Neural crest cell (in vitro differentiated cells): ENCODE measurements around the gene UNK. TPM values are rescaled to one million over a fixed set of nuclear protein-coding genes. Genes with fewer than 3 reads are reported as not detected.

Experiments used
- DNase-seq: peaks from one replicate; pipeline ENCODE4 v3.0.0; 2021; ENCODE audit warnings: low read depth, mixed read lengths, low spot score
- H3K27ac Mint-ChIP-seq: one replicate; pipeline ENCODE4 v1.8.0; 2021; ENCODE audit warnings: mild to moderate bottlenecking, mixed read lengths; ENCODE audit not compliant: unreplicated experiment
- H3K27me3 Mint-ChIP-seq: 2 replicates; pipeline ENCODE4 v1.8.0; 2021; ENCODE audit warnings: low read depth, mild to moderate bottlenecking, mixed read lengths
- H3K36me3 Mint-ChIP-seq: 2 replicates; pipeline ENCODE4 v1.8.0; 2021; ENCODE audit warnings: low read depth, mild to moderate bottlenecking, mixed read lengths
- H3K4me1 Mint-ChIP-seq: 2 replicates; pipeline ENCODE4 v1.8.0; 2021; ENCODE audit warnings: mixed read lengths
- H3K4me3 Mint-ChIP-seq: one replicate; pipeline ENCODE4 v1.8.0; 2021; ENCODE audit warnings: mild to moderate bottlenecking, mixed read lengths
- H3K9me3 Mint-ChIP-seq: 2 replicates; pipeline ENCODE4 v1.8.0; 2021; ENCODE audit warnings: mixed read lengths
- total RNA-seq: library from RNA; stranded (reverse); gene quantifications from 2 replicates; pipeline ENCODE4 v1.2.1, GENCODE V29; 2021
- TF ChIP-seq, protein P1 (sequence below): fragments of 200-600 bp; sonication (generic); conservative IDR thresholded peaks from 2 replicates; pipeline ENCODE4 v1.5.0; 2021; ENCODE audit warnings: antibody characterized with exemption, mild to moderate bottlenecking

UNK gene
- total RNA-seq, 1 donor from 2014 or later: 49.3 TPM

DNA sequence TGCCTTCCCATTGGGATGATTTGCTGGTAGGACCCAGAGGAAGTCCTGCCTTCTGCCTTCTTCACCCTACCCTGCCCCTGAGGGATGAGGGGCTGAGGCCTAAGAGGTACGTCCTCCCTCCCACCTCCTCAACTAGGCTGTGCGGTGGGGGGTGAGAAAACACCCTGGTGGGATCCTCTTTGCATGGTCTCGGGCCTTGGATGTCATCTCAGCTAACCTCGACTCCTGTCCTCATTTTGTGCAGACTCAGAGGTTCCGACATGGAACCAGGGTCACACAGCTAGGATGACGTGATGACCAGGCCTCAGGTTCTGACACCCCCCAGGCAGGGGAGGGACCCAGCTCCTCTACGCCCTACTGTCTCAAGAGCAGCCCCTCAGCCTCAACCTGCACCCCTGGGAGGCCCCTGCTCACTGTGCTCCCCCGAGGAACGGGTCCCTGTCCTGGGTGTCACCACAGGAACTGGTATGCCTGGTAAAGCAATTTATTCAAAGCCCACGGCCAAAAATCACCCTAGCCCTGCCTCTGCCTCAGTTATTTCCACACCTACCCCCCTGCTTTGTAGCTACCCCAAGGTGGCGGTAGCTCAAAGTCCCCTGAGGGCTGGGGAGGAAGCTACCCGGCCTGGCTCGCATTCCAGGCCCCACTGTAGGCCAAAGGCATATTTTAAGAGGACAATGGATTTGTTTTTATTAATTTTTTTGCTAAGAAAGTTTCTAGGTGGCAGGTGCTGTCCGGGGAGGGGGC lies 42.1 kb downstream of the UNK start:
- no peak overlapping the region for H3K27ac Mint-ChIP-seq
- no peaks in the 10 kb centered on the region for H3K36me3 Mint-ChIP-seq
- H3K4me1 Mint-ChIP-seq: peaks cover 12% of the 10 kb centered on the region

DNA sequence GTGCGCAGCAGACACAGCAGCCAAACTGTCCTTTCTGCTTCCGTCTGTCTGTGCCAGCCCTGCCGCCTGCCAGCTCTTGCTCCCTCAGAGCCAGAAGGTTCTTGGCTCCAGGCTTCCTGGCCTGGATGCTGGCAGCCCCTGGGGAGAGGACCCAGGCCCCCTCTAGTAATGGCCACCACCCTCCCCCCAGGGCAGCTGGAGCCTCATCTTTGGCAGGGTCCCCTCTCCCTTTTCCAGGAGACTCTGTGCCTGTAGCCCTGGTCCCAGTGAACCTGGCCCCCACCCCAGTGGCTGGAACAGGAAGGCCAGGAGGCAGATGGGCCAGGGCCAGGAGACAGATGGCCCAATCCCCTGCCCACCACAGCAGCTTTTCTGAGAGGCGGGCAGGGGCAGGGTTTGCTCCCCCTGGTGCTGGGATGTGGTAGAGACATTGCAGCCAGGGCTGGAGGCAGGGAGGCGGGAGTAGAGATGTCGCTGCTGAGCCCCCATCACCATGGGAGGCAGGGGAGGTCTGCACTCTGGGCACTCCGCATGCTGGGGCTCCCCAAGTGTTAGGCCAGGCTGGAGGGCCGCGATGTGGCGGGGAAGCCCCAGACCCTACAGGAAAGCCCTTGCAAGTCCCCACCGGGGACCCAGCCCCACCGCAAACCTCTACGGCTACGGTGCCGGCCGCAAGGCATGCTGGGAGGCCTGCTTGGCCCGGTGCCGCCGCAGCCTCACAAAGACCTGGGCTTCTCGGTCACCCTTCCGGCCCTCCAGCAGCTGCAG lies 42.9 kb downstream of the UNK start:
- peak; percentile 81 for DNase-seq
- TF ChIP-seq, protein P1, sequence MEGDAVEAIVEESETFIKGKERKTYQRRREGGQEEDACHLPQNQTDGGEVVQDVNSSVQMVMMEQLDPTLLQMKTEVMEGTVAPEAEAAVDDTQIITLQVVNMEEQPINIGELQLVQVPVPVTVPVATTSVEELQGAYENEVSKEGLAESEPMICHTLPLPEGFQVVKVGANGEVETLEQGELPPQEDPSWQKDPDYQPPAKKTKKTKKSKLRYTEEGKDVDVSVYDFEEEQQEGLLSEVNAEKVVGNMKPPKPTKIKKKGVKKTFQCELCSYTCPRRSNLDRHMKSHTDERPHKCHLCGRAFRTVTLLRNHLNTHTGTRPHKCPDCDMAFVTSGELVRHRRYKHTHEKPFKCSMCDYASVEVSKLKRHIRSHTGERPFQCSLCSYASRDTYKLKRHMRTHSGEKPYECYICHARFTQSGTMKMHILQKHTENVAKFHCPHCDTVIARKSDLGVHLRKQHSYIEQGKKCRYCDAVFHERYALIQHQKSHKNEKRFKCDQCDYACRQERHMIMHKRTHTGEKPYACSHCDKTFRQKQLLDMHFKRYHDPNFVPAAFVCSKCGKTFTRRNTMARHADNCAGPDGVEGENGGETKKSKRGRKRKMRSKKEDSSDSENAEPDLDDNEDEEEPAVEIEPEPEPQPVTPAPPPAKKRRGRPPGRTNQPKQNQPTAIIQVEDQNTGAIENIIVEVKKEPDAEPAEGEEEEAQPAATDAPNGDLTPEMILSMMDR: peak; percentile 76
- peak overlapping the region; percentile 69 for H3K4me3 Mint-ChIP-seq
- H3K4me1 Mint-ChIP-seq: peaks cover 16% of the 10 kb centered on the region
- peak overlapping the region; percentile 67 for H3K27ac Mint-ChIP-seq
- no peaks in the 10 kb centered on the region for H3K9me3 Mint-ChIP-seq
- peaks cover 8% of the 10 kb centered on the region for H3K27me3 Mint-ChIP-seq
- H3K36me3 Mint-ChIP-seq: no peaks in the 10 kb centered on the region

More for the DNA sequence above, 42.1 kb downstream of the UNK start:
- Mint-ChIP-seq H3K4me3 (peak overlapping the region; percentile 62), H3K9me3 (no peaks in the 10 kb centered on the region), H3K27me3 (peaks cover 3% of the 10 kb centered on the region)
- TF ChIP-seq, protein P1: no peak
- no peak for DNase-seq

DNA sequence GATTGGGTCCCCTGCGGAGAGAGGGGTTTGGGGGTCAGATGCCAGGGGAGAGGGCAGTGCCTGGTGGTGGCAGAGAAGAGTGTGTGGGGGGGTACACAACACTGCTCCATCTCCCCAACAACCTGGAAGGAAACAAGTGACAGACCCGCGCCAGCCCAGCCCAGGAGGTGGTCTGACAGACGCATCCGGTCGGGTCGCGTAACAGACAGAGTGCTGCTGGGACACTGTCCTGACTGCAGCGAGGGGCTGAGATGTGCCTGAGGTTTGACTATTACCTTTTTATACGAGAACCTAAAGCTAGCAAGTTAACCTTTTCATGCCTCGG lies 43.4 kb downstream of the UNK start:
- Mint-ChIP-seq H3K4me3 (peak overlapping the region; percentile 69), H3K27ac (peak overlapping the region; percentile 67), H3K36me3 (no peaks in the 10 kb centered on the region), H3K4me1 (peaks cover 19% of the 10 kb centered on the region), H3K9me3 (no peaks in the 10 kb centered on the region), H3K27me3 (peaks cover 8% of the 10 kb centered on the region)
- TF ChIP-seq, protein P1: no peak
- no peak for DNase-seq

DNA sequence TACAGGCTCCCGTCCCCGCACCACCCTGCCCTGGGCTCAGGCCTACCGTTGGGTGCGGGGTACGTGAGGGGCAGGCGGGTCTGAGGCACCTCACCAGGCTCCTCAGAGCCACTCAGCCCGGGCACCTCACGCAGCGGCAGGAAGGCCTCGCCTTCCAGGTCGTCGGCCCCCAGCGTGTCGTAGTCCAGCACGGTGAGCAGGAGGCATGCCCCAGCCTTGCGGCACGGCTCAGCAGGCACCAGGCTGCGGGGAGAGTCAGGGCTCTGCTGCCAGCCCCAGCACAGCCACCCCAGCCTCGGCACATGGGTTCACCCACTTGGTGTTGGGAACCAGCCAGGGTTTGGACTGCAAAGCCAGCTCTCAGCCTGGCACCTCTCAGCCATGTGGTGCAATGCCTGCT lies 44.1 kb downstream of the UNK start:
- H3K4me3 Mint-ChIP-seq: no peak overlapping the region

DNA sequence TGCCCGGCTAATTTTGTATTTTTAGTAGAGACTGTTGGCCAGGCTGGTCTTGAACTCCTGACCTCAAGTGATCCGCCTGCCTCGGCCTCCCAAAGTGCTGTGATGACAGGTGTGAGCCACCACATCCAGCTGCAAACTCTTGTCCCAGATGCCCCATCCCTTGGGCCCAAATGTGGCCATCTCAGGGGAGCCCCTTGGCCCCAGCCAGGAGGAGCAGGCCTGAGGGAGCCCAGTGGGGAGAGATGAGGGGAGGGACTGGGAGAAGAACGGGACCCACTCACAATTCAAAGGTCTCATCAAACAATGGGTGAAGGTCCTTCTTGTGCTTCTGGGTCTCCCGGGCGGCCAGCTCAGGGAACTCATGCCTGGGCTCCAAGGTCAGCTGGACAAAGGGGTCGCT lies 45.1 kb downstream of the UNK start:
- no peak overlapping the region for H3K27ac Mint-ChIP-seq
- no peaks in the 10 kb centered on the region for H3K9me3 Mint-ChIP-seq
- peaks cover 24% of the 10 kb centered on the region for H3K4me1 Mint-ChIP-seq

More for the DNA sequence above, 44.1 kb downstream of the UNK start:
- TF ChIP-seq, protein P1: no peak
- no peaks in the 10 kb centered on the region for H3K36me3 Mint-ChIP-seq
- H3K4me1 Mint-ChIP-seq: peaks cover 24% of the 10 kb centered on the region
- H3K27ac Mint-ChIP-seq: no peak overlapping the region
- no peaks in the 10 kb centered on the region for H3K9me3 Mint-ChIP-seq
- no peak for DNase-seq
- peaks cover 8% of the 10 kb centered on the region for H3K27me3 Mint-ChIP-seq

More for the DNA sequence above, 45.1 kb downstream of the UNK start:
- TF ChIP-seq, protein P1: no peak
- Mint-ChIP-seq H3K36me3 (no peaks in the 10 kb centered on the region), H3K27me3 (peaks cover 8% of the 10 kb centered on the region), H3K4me3 (no peak overlapping the region)
- DNase-seq: no peak
